Liver (tissue), 9 donors: ENCODE data around the gene BPIFB1. TPM values are rescaled to one million over a fixed set of nuclear protein-coding genes. Genes with fewer than 3 reads are reported as not detected.

ENCODE experiments used
- DNase-seq: peaks from one replicate; pipeline ENCODE4 v3.0.0-alpha.2; 2017; ENCODE audit warnings: low spot score
- H3K27ac ChIP-seq, 2 donors: one replicate each; pipeline ENCODE4 v1.7.0; 2013; ENCODE audit warnings: inconsistent platforms in 2 of 2, low read length in 2 of 2, control low read depth in 1 of 2, low read depth in 1 of 2, mild to moderate bottlenecking in 1 of 2
- H3K27me3 ChIP-seq, 4 donors: one replicate each; pipeline versions ENCODE4 v1.6.1 to v1.7.0; 2013; ENCODE audit warnings: low read length in 3 of 4, inconsistent platforms in 1 of 4, mild to moderate bottlenecking in 1 of 4, moderate library complexity in 1 of 4; ENCODE audit not compliant: control insufficient read depth in 4 of 4, insufficient read depth in 4 of 4
- H3K36me3 ChIP-seq, 4 donors: one replicate each; pipeline versions ENCODE4 v1.6.1 to v1.7.0; 2013; ENCODE audit warnings: low read length in 3 of 4, mild to moderate bottlenecking in 3 of 4, low read depth in 1 of 4, moderate library complexity in 1 of 4; ENCODE audit not compliant: control insufficient read depth in 4 of 4, insufficient read depth in 3 of 4
- H3K4me1 ChIP-seq, 4 donors: one replicate each; pipeline versions ENCODE4 v1.6.1 to v1.7.0; 2013; ENCODE audit warnings: low read length in 3 of 4, mild to moderate bottlenecking in 3 of 4, moderate library complexity in 1 of 4; ENCODE audit not compliant: control insufficient read depth in 4 of 4, insufficient read depth in 4 of 4
- H3K4me3 ChIP-seq, 3 donors: one replicate each; pipeline versions ENCODE4 v1.6.1 to v1.7.0; 2013; ENCODE audit warnings: low read length in 3 of 3, control low read depth in 1 of 3, low read depth in 1 of 3, mild to moderate bottlenecking in 1 of 3
- H3K9ac ChIP-seq, 2 donors: one replicate each; pipeline ENCODE4 v1.7.0; 2013; ENCODE audit warnings: low read length in 2 of 2, mild to moderate bottlenecking in 2 of 2, moderate library complexity in 2 of 2, control low read depth in 1 of 2, low read depth in 1 of 2
- H3K9me3 ChIP-seq, 4 donors: one replicate each; pipeline versions ENCODE4 v1.6.1 to v1.7.0; 2013; ENCODE audit warnings: low read length in 3 of 4; ENCODE audit not compliant: control insufficient read depth in 4 of 4
- ATF3 ChIP-seq: IDR thresholded peaks from 2 replicates; pipeline ENCODE4 v1.6.1; 2016; ENCODE audit warnings: antibody characterized with exemption
- CTCF ChIP-seq: fragments of 150-350 bp; IDR thresholded peaks from 2 replicates; pipeline ENCODE4 v1.5.1; 2017; ENCODE audit warnings: improper control_type of control experiment, low read depth, low read length; ENCODE audit not compliant: missing input control
- EGR1 ChIP-seq, 2 donors: IDR thresholded peaks; 2 replicates each; pipeline ENCODE4 v1.6.1; 2016 to 2018; ENCODE audit warnings: antibody characterized with exemption in 2 of 2, low read depth in 2 of 2
- FOXA1 ChIP-seq: IDR thresholded peaks from 2 replicates; pipeline ENCODE4 v1.6.1; 2016; ENCODE audit warnings: antibody characterized with exemption
- FOXA2 ChIP-seq: IDR thresholded peaks from 2 replicates; pipeline ENCODE4 v1.6.1; 2016; ENCODE audit warnings: antibody characterized with exemption
- GABPA ChIP-seq, 2 donors: IDR thresholded peaks in 1 of 2; conservative IDR thresholded peaks in 1 of 2; 2 replicates each; pipeline ENCODE4 v1.6.1; 2016; ENCODE audit warnings: antibody characterized with exemption in 2 of 2, mild to moderate bottlenecking in 1 of 2, moderate library complexity in 1 of 2
- HNF4A ChIP-seq, 2 donors: conservative IDR thresholded peaks; 2 replicates each; pipeline ENCODE4 v1.6.1; 2016; ENCODE audit warnings: antibody characterized with exemption in 2 of 2, mild to moderate bottlenecking in 2 of 2
- HNF4G ChIP-seq: IDR thresholded peaks from 2 replicates; pipeline ENCODE4 v1.6.1; 2016; ENCODE audit warnings: antibody characterized with exemption
- JUND ChIP-seq, 2 donors: IDR thresholded peaks; 2 replicates each; pipeline ENCODE4 v1.6.1; 2016; ENCODE audit warnings: antibody characterized with exemption in 2 of 2
- MAX ChIP-seq: IDR thresholded peaks from 2 replicates; pipeline ENCODE4 v1.6.1; 2016; ENCODE audit warnings: antibody characterized with exemption
- NR2F2 ChIP-seq: IDR thresholded peaks from 2 replicates; pipeline ENCODE4 v1.6.1; 2016; ENCODE audit warnings: antibody characterized with exemption
- RAD21 ChIP-seq, 2 donors: IDR thresholded peaks; 2 replicates each; pipeline ENCODE4 v1.6.1; 2016; ENCODE audit warnings: antibody characterized with exemption in 2 of 2, mild to moderate bottlenecking in 2 of 2
- REST ChIP-seq: IDR thresholded peaks from 2 replicates; pipeline ENCODE4 v1.6.1; 2016; ENCODE audit warnings: antibody characterized with exemption, mild to moderate bottlenecking
- RXRA ChIP-seq, 2 donors: IDR thresholded peaks; 2 replicates each; pipeline ENCODE4 v1.6.1; 2017 to 2018; ENCODE audit warnings: antibody characterized with exemption in 2 of 2, mild to moderate bottlenecking in 1 of 2
- SP1 ChIP-seq: IDR thresholded peaks from 2 replicates; pipeline ENCODE4 v1.6.1; 2018; ENCODE audit warnings: antibody characterized with exemption, mild to moderate bottlenecking
- TAF1 ChIP-seq: conservative IDR thresholded peaks from 2 replicates; pipeline ENCODE4 v1.6.1; 2016; ENCODE audit warnings: antibody characterized with exemption, mild to moderate bottlenecking
- YY1 ChIP-seq: IDR thresholded peaks from 2 replicates; pipeline ENCODE4 v1.6.1; 2016; ENCODE audit warnings: antibody characterized with exemption, mild to moderate bottlenecking
- ZBTB33 ChIP-seq: IDR thresholded peaks from 2 replicates; pipeline ENCODE4 v1.6.1; 2016; ENCODE audit warnings: antibody characterized with exemption
- WGBS: extraction: QIAGEN DNeasy Blood & Tissue Kit; methylation state at CpG from one replicate; pipeline ENCODE4 v1.1.7; 2013; 5-methylcytosine and 5-hydroxymethylcytosine counted together
- polyA plus RNA-seq, 2 donors: library from polyadenylated mRNA; stranded (reverse) in 1 of 2; unstranded in 1 of 2; fragments of 200-250 nt in 1 of 2; fragments of >200 nt in 1 of 2; fragmentation: Nextera tagmentation in 1 of 2; extraction: Ambion mirVana in 1 of 2; gene quantifications; one replicate each; pipeline versions ENCODE4 v1.2.1 to v1.2.3, GENCODE V29; 2013 to 2015
- total RNA-seq, 2 donors: library from RNA; depleted of rRNA; stranded (reverse); fragments of >200 nt; gene quantifications; one replicate each; pipeline ENCODE4 v1.2.3, GENCODE V29; 2014
- donor health status: healthy.
- donor health status: healthy.
- donor health status: healthy.
- donor health status: healthy.
- donor health status: healthy.

The BPIFB1 gene
- total and polyA plus RNA-seq, 4 donors = 0.08 to 0.13 TPM; not detected in 2

- H3K27ac ChIP-seq = no peak overlapping the region
- TF ChIP-seq FOXA1 (no peak), REST (no peak), SP1 (no peak), TAF1 (no peak), RXRA (IDR thresholded peaks at IDR 0.05) (no peak), ATF3 (no peak), NR2F2 (no peak), HNF4G (no peak), GABPA (IDR thresholded peaks at IDR 0.05 in 1 of 2, conservative IDR thresholded peaks at IDR 0.05 in 1 of 2) (no peak), MAX (no peak), CTCF (no peak), EGR1 (IDR thresholded peaks at IDR 0.05; ENCODE audit: low read depth in 2 of 2) (no peak), ZBTB33 (no peak), JUND (IDR thresholded peaks at IDR 0.05) (no peak), YY1 (no peak), FOXA2 (no peak), HNF4A (conservative IDR thresholded peaks at IDR 0.05) (no peak), RAD21 (IDR thresholded peaks at IDR 0.05) (no peak)
- DNase-seq = no peak
- no peaks in the 10 kb centered on the region for H3K4me1 ChIP-seq
- no peak overlapping the region for H3K4me3 ChIP-seq
- no peak overlapping the region for H3K9ac ChIP-seq
- H3K9me3 ChIP-seq = no peaks in the 10 kb centered on the region
- H3K27me3 ChIP-seq = no peaks in the 10 kb centered on the region
- no peaks in the 10 kb centered on the region for H3K36me3 ChIP-seq
- 90% methylated on average over 11 of the region's 11 CpGs for WGBS
These were observed 29.6 kb downstream of the BPIFB1 start for GRCh38 chr20:33312583-33312982.
